Measurements from ENCODE around the gene EEF1A2.
"Not testable (repeated sequence)": the region's sequence is repeated elsewhere in the genome, so short reads cannot be mapped to it uniquely, and the experiment has no call there.

The EEF1A2 gene

DNA sequence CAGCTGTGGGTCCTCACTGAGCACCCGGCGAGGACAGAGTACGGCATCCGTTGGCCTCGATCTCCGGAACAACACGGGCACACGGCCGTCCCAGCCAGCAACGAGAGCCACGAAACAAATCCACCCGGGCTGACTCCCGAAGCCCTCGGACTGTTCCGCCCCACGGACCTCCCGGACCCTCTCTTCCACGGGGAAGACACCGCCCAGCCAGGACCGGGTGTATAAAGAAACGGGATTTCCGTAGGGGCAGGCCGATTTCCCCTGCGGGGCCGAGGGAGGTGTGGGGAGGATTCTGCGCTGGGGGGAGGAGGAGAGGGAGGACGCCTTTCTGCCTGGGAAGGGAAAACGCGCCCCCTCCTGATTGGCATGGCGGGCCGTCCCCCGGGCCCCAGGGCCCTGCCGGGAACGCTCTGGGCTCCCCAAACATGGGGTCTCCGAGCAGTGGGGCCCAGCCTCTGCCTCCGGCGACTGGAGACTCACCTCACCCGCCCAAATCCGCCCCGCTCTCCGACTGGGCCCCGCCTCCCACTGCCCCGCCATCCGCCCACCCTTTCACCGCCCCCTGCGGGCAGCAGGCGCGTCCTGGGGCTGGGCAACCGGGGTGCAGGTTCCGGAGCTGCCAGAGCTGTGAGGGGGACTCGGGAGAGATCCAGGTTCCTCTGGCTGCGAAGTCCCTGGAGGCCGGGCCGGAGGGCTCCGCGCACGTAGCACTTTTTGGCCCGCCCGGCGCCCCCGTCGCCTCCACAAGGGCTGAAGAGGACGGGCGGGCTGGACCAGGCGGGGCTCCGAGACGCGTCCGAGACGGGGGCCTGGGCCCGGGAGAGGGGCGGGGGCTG is 21.0 kb upstream of the EEF1A2 start:
- DNase-seq: no peak

DNA sequence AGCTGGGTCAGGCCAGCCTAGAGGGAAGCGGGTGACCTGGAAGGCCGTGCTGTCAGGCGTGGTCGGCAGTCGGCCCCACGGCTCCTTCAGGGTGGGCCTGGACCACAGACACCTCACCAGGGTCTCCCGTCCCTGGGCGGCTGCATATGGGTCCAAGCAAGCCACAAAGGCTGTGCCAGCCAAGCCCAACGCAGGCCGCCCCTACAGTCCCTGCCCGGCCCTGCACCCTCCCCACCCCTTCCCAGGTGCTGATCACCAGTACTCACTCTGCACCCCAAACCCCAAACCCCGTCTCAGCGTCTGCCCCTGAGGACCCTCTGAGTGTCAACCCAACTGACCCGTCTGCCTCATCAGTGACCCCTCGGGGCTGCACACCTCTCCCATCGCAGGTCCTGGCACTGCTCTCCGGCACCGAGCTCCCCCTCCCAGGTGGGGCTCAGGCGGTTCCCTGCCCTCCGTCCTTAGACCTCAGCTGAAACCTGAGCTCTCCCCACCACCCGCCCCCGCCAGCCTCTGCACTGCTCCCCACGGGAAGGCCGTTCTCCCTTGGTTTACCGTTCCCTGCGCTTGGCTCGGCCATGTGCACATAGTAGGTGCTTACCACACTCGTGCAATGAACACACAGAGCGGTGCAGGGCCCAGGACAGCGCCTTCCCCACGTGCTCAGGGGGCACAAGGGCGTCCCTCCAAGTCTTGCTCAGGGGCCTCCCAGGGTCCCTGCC is 20.2 kb upstream of the EEF1A2 start:
- no peak for DNase-seq

DNA sequence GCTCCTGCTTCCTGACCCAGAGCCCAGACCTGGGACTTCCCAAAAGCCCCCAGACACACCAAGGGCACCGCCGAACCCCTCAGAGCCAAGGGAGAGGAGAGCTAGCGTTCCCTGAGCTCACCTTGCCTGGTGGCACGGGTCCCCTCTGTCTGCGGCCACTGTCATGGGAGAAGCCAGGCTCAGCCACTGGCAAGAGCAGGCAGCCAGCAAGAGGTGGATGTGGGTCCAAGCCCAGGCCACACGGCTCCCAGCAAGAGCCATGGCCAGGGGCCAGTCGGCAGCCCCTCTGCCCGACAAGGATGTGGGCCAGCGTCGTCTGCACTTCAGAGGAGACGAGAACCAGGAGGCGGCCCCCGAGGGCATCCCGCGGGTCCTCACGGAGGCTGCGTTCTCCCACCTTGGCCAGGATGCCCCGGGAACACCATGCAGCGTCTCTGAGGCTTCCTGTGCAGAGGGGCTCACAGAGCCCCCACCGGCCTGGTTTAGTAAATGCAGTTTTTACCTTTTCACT is 19.5 kb upstream of the EEF1A2 start:
- DNase-seq: no peak

DNA sequence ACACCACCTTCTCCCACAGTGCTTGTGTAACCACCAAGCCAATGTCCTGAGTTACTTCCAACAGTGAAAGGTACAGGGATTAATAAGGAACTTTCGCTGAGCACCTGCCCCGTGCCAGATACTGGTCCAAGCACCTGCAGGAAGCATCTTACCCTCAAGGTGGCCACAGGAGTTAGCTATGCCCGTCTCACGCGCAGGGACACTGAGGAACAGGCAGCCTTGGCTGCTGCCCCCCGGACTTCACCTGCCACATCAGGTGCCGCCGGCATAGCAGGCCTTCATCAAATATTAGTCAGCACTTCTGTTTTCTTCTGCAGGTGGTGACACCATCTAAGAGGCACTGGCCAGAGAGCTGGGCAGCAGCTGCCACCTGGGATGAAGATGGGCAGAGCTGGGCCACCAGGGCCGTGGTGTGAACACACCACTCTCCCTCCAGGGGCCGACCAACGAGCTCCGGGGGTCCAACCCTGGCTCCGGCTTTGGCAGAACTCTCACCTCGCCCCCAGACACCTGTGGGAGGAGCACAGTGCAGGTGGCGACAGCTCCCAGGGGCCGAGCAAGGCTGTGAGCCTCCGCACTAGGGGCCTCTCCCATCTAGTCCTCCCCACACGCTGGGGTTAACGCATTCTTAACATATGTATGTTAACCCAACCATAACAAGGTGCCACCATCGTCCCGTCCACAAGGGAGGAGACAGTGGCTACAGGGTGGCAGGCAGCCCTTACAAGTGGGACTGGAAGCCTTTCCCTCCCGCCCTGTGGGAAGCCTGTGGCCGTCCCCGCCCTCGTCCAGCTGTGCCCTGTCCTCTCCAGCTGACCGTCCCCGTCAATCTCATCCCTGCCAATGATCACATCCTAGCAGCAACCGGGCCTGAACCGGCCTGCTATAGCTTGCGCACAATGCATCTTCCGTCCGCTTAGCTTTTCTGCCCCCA is 18.8 kb upstream of the EEF1A2 start:
- no peak for DNase-seq

DNA sequence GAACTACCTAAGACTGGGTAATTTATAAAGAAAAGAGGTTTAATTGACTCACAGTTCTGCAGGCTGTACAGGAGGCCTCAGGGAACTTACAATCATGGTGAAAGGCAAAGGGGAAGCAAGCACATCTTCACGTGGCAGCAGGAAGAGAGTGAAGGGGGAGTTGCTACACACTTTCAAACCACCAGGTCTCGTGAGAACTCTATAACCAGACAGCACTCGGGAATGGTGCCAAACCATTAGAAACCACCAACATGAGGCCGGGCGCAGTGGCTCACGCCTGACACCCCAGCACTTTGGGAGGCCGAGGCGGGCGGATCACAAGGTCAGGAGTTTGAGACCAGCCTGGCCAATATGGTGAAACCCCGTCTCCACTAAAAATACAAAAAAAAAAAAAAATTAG is 15.6 kb upstream of the EEF1A2 start:
- DNase-seq: not testable (repeated sequence)

DNA sequence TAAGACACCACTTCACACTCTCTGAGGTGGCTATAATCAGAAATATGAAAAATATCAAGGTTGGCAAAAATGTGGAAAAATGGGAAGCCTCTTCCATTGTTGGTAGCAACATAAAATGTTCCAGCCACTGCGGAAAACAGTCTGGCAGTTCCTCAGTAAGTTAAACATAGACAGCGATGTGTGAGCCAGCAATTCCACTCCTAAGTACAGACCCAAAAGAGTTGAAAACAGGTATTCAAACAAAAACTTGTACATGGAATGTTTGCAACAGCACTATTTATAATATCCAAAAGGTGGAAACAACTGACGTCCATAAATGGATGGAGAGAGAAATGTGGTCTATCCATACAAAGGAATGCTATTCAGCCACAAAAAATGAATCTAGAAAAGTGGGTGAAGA is 14.3 kb upstream of the EEF1A2 start:
- no peak for DNase-seq

DNA sequence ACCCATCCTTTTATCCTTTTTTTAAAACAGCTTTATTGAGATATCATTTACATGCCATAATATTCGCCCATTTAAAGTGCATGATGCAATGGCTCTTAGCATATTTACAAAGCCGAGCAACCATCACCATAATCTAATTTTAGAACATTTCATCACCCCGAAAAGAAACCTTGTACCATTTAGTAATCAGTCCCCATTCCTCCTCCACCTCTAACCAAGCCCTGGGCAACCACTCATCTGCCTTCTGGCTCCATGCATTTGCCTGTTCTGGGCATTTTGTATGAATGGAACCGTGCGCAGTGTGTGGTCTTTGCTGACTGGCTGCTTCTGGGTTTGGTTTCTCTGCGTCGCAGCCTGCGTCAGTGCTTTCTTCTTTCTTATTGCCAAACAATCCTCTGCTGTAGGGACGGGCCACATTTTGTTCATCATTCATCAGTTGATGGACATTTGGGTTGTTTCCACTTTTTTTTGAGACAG is 10.2 kb upstream of the EEF1A2 start:
- no peak for DNase-seq

DNA sequence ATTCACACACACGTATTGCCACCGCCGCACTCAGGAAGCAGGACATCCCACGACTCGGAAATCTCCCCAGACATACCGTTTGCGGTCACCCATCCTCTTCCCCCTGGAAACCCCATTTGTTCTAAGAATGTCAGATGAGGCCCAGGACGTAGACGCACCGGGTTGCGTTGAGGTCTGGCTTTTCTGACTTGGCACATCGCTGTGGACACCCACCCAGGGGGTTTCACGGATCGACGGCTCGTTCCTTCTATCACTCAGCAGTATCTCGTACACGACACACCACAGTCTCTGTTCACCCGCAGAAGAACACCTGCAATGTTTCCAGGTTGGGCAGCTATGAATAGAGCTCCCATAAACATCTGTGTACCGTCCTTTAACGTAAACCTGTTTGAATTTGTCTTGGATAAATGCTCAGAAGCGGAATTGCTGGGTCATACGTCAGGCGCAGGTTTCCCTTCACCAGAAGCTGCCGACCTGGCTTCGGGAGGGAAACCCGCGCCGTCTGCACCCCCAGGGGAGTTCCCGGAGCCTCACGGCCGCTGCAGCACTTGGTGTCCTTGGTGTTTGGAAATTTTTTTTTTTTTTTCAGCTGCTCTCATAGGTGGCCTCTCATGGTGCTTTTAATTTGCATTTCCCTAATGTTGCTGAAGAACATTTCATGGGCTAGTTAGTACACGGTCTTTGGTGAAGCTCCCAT is 9.3 kb upstream of the EEF1A2 start:
- DNase-seq: no peak

DNA sequence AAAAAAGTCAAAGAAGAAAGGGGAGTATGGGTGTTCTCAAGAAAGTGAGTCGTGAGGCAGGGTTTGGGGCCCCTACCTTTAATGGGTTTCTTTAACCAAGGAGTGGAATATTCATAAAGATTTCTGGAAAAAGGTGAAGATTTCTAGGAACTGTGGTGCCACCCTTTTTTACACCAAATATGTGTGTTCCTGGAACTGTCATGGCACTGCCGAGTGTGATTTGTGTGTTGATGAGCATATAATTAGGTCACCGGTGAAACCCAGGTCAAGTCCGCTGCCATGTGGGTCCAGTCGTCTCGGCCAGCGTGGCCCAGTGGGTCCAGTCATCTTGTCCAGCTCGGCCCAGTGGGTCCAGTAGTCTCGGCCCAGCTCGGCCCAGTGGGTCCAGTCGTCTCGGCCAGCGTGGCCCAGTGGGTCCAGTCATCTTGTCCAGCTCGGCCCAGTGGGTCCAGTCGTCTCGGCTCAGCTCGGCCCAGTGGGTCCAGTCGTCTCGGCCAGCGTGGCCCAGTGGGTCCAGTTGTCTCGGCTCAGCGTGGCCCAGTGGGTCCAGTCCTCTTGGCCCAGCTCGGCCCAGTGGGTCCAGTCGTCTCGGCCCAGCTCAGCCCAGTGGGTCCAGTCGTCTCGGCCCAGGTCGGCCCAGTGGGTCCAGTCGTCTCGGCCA is 8.3 kb upstream of the EEF1A2 start:
- no peak for DNase-seq

DNA sequence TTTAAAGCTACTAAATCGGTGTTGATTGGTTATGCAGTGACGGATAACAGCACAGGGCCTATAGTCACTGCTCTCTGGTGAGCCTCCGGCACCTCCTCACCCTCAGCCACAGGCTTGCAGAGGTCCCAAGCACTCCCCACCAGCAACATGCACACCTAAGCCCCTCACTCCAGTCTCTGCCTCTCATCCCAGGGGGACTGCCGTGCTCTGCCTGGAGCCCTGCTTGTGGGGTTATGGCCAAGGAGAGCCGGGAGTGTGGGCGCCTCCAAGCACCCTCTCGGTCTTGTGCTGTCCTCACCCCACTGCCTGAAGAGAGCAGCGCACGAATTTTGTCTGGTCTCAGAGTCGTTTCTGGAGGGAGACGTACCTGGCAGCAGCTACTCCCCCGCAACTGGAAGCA is 6.8 kb upstream of the EEF1A2 start:
- DNase-seq: no peak

DNA sequence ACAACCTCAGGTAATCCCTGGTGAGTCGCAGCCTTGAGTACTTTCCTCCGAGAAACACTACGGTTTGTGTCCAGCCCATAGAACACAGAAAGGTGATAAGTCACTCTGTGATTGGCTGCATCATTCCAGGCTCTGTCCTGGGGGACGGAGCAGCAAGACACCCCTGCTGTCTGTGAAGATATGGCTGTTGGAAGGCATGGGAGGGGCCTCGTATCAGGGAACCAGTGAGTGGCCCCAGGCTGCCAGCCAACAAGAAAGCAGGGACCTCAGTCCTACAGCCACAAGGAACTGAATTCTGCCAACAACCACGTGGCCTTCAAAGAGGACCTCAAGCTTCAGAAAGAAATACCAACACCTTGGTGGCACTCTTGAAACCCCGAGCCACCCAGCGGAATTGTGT is 6.4 kb upstream of the EEF1A2 start:
- DNase-seq: no peak

DNA sequence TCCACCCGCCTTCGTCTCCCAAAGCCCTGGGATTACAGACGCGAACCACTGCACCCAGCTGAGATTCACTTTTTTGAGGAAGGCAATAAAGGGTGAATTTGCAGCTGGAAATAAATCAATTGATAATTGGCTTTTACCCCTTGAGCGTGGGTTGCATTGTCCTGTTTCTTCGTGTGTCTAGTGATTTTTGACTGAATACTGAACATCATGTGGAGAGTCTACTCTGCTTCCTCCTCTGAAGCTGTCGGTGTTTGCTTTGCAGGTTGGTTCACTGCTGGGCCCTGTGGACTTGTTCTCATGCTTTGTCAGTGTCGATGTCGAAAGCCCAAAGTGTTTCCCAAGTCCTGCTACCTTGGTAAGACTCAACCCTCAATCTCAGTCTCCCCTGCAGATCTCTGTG is 5.8 kb upstream of the EEF1A2 start:
- no peak for DNase-seq

DNA sequence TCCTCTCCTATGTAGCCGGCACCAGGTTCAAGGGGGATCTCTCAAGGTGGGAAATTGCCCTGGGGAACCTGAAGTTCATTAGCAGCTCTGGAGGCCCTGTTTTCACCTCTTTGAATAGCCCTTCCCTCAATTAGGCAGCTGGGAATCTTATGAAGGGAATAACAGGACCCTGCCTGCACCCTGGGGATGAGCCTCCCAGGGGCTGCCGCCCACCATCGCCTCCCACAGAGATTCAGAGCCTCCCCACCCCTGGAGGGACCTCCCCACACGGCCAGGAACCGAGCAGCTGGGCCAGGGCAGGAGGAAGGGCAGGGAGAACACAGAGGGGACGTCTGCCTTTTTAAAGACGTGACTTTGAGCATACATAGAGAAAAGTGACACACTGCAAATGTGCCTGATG is 4.6 kb upstream of the EEF1A2 start:
- DNase-seq: no peak

DNA sequence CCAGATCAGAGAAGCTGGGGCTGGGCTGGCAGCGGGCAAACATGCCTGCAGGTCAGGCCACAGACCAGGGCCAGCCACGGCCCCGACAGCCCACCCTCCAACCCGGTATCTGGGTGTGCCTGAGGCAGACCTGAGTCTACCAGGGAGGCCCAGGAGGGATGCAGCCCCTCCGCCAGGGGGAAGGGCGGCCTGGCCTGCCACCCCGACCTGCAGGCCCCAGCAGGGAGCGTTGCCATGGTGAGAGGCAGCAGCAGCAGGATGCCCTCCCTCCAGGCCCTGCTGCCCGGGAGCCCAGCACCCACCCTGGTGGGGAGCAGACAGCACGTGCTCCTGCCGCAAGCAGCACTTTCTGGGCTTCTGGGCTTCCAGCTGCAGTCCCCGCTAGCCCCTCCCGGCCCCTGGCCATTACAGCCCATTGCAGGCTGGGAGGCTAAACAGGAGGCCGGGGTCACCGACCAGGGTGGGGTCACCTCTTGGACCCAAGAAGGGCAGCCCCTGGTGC is 3.8 kb upstream of the EEF1A2 start:
- no peak for DNase-seq

DNA sequence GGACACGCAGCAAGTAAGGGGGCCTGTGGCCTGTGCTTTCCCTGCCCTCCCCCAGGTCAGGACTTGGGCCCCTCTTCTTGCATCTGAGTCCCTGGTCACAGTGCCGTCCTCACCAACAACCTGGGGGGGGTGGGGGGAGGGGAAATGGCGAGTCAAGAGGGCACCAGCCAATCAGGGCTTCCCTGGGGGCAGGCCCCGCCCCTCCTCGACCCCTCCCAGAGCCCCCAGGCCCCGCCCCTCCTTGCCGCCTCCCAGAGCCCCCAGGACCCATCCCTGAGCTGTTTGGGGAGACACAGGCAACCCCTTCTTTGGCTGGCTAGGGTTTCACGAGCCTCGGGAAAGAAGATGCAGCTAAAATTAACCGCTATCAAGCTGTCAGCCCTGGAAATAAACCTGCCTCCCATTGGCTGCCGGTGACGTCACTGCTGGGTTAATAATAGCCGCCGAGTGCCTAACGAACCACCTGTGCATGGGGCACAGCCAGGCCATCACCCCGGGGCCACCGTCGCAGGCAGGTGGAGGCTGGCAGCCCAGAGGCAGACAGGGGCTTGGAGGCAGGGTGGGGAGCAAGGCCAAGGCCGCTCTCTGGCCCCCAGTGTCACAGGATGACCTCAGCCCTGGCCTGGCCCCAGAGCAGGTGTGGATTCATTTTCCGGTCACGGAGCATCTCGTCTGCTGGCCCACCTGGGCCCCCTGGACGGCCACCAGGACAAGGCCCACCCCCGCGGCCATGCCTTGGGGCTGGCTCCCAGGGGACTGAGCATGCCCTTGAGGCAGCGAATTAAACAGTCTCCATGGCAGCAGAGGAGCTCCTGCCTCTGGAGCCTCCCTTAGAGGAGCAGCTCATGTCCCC is 3.2 kb upstream of the EEF1A2 start:
- DNase-seq: no peak

DNA sequence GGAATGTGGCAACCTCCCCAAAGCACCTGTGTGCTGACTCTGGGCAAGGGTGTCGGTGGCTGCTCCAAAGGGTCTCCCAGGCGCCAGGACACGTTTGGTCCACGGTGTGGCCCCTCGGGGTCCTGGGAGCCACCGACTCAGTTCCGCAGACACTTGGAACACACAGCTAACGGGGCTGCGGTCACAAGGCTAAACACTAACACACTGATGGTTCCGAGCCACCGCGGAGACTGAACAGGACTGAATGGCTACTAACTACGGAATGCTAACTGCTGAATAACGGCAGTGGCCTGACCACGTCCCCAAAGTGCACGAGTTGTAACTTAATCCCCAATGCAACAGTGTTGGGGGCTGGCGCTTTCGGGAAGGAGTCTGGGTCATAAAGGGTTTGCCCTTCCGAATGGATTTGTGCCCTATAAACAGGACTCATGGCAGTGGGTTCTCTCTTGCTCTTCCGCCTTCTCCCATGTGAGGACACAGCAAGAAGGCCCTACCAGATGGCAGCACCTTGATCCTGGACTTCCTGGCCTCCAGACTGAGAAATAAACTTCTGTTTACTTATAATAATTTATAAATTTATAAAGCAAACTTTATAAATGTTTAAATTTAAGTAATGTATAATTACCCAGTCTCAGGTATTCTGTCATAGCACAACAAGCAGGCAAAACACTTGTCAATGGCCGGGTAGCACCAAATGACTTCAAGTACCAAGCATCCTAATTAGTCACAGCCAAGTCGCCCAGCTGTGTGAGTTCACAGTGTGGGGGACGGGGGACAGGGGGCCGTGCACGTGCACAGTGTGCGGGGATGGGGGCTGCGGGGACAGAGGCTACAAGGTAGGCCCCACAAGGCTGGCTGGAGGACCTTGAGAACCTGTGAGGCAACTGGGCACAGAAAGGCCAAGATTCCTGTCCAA is 2.3 kb upstream of the EEF1A2 start:
- no peak for DNase-seq

DNA sequence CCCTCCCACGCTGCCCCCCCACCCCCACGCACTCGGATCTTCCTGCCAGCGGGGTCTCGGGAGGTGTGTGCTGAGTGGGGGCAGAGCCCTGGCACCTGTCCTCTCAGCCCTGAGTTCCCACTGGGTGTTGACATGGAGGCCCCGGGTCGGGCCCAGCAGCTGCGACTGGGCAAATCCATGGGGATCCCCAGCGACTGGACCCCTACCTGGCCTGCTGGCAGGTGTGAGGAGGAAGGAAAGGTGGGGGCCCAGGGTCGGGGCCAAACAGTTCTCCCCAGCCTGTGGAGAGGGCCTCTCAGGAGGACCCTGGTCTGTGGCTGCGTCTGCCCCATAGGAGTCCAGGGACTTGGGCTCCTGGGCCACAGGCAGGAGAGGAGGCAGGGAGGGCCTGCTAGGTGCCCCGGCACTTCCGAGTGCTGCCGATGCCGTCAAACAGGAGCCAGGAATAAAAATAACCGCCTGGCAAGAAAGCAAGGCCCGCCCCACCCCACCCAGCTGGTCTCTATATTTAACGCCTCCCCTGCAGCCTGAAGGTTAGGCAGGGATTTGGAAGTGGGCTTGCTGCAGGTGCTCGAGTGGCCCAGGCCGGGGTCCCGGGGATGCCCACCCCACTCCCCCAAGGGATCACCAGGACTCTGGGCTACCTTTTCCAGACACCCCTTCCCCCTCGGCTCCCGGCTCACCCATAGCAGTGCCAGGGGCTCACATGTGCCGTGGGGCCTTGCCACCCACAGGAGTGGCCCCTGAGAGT is 1.4 kb upstream of the EEF1A2 start:
- DNase-seq: no peak

DNA sequence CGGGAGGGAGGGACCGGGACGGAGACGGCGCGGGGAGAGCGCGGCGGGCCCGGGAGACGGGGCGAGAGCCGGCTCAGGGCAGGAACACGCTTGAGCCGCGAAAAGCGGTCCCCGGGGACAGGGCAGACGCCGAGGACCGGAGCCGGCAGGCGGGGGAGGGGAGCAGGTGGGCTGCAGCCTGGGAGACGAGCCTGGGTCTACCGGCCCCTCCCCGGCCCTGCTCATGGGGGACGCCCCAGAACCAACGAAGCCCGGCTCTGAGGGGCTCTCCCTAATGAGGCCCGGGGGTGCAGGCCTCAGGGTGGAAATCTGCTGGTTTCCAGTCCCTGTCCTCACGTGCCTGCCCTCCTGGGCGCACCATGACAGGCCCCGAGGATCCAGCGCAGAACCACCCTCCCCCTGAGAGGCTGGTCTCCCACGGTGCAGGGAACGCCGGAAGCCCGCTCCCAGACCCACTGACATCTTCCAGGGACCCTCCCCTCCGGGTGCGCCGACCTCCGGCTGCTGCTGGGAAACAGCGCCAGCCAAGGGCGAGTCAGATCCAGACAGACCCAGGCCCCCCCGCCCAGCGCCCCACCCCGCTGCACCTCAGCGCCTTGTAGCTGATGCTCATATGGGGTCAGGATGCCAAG is 571 bp upstream of the EEF1A2 start:
- no peak for DNase-seq
